Nephron (organoid): ENCODE results near the gene EVA1B.
A peak's percentile ranks its signal among the peaks of the same experiment; 100 is the strongest.

Experiments
- H3K27ac Mint-ChIP-seq, 3 experiments: 2 replicates each; pipeline ENCODE4 v1.8.0; 2020; ENCODE audit warnings: mixed read lengths in 3 of 3, mild to moderate bottlenecking in 2 of 3, moderate library complexity in 1 of 3
- H3K27me3 Mint-ChIP-seq: 2 replicates; pipeline ENCODE4 v1.8.0; 2021; ENCODE audit warnings: low read depth, mild to moderate bottlenecking, moderate library complexity, mixed read lengths
- H3K36me3 Mint-ChIP-seq: 2 replicates; pipeline ENCODE4 v1.8.0; 2020; ENCODE audit warnings: low read depth, mixed read lengths
- H3K4me1 Mint-ChIP-seq: 2 replicates; pipeline ENCODE4 v1.8.0; 2020; ENCODE audit warnings: mixed read lengths
- H3K4me3 Mint-ChIP-seq, 3 experiments: 2 replicates each; pipeline ENCODE4 v1.8.0; 2020; ENCODE audit warnings: mild to moderate bottlenecking in 3 of 3, mixed read lengths in 3 of 3, moderate library complexity in 2 of 3
- H3K9me3 Mint-ChIP-seq: 2 replicates; pipeline ENCODE4 v1.8.0; 2020; ENCODE audit warnings: mixed read lengths
- CTCF ChIP-seq, 3 experiments: fragments of 200-600 bp; sonication (generic); IDR thresholded peaks; one replicate each; pipeline ENCODE4 v1.5.0; 2021; ENCODE audit warnings: antibody characterized with exemption in 3 of 3; ENCODE audit not compliant: unreplicated experiment in 3 of 3

Gene EVA1B

GRCh38 chr1:36350659-36351226, 27.3 kb upstream of the EVA1B start:
- H3K9me3 Mint-ChIP-seq = no peaks in the 10 kb centered on the region
- peak overlapping the region; percentile 91 to 98 (median 93) for H3K27ac Mint-ChIP-seq
- TF ChIP-seq CTCF (IDR thresholded peaks at IDR 0.05; ENCODE audit: unreplicated experiment in 3 of 3) = no peak
- H3K4me1 Mint-ChIP-seq = peaks cover 25% of the 10 kb centered on the region
- H3K27me3 Mint-ChIP-seq = no peaks in the 10 kb centered on the region
- peaks cover 31% of the 10 kb centered on the region for H3K36me3 Mint-ChIP-seq
- H3K4me3 Mint-ChIP-seq = no peak overlapping the region

GRCh38 chr1:36349839-36350238, 26.4 kb upstream of the EVA1B start:
- TF ChIP-seq CTCF (IDR thresholded peaks at IDR 0.05; ENCODE audit: unreplicated experiment in 3 of 3) = no peak
- Mint-ChIP-seq H3K27ac (peak overlapping the region in 1 of 3 experiments; percentile 33), H3K36me3 (peaks cover 32% of the 10 kb centered on the region), H3K4me1 (peaks cover 25% of the 10 kb centered on the region), H3K4me3 (no peak overlapping the region), H3K9me3 (no peaks in the 10 kb centered on the region), H3K27me3 (no peaks in the 10 kb centered on the region)

GRCh38 chr1:36349241-36349671, 25.8 kb upstream of the EVA1B start:
- Mint-ChIP-seq H3K9me3 (no peaks in the 10 kb centered on the region), H3K4me1 (peaks cover 25% of the 10 kb centered on the region), H3K27ac (no peak overlapping the region), H3K4me3 (no peak overlapping the region), H3K27me3 (no peaks in the 10 kb centered on the region), H3K36me3 (peaks cover 30% of the 10 kb centered on the region)
- TF ChIP-seq CTCF (IDR thresholded peaks at IDR 0.05; ENCODE audit: unreplicated experiment in 3 of 3) = no peak

- no peak for TF ChIP-seq CTCF (IDR thresholded peaks at IDR 0.05; ENCODE audit: unreplicated experiment in 3 of 3)
- Mint-ChIP-seq H3K9me3 (no peaks in the 10 kb centered on the region), H3K36me3 (peaks cover 23% of the 10 kb centered on the region), H3K4me3 (no peak overlapping the region), H3K27me3 (no peaks in the 10 kb centered on the region), H3K27ac (peak overlapping the region in 1 of 3 experiments; percentile 67), H3K4me1 (peaks cover 15% of the 10 kb centered on the region)
These were observed 23.4 kb upstream of the EVA1B start for GRCh38 chr1:36346741-36347370.

- Mint-ChIP-seq H3K4me3 (no peak overlapping the region), H3K9me3 (no peaks in the 10 kb centered on the region), H3K36me3 (peaks cover 31% of the 10 kb centered on the region), H3K27me3 (no peaks in the 10 kb centered on the region), H3K27ac (no peak overlapping the region), H3K4me1 (peaks cover 3% of the 10 kb centered on the region)
- TF ChIP-seq CTCF (IDR thresholded peaks at IDR 0.05; ENCODE audit: unreplicated experiment in 3 of 3) = no peak
These were observed 21.9 kb upstream of the EVA1B start for GRCh38 chr1:36345353-36345752.

GRCh38 chr1:36344395-36344680, 20.9 kb upstream of the EVA1B start:
- TF ChIP-seq CTCF (IDR thresholded peaks at IDR 0.05; ENCODE audit: unreplicated experiment in 3 of 3) = no peak
- Mint-ChIP-seq H3K36me3 (peaks cover 31% of the 10 kb centered on the region), H3K27ac (no peak overlapping the region), H3K27me3 (no peaks in the 10 kb centered on the region), H3K4me1 (no peaks in the 10 kb centered on the region), H3K4me3 (no peak overlapping the region), H3K9me3 (no peaks in the 10 kb centered on the region)
